H9 (cell line): ENCODE data around the gene TAF1L. TPM values are rescaled to one million over a fixed set of nuclear protein-coding genes. Genes with fewer than 3 reads are reported as not detected.

Experiments
- DNase-seq: peaks from one replicate; pipeline ENCODE4 v3.0.0-alpha.2; 2017
- H2AFZ ChIP-seq: one replicate; pipeline ENCODE4 v1.6.1; 2013; ENCODE audit warnings: mild to moderate bottlenecking, low read length, control low read depth, moderate library complexity
- H2AK5ac ChIP-seq: 2 replicates; pipeline ENCODE4 v1.6.1; 2013; ENCODE audit warnings: low read length, control low read depth, mixed read lengths; ENCODE audit not compliant: insufficient read length
- H2BK120ac ChIP-seq: one replicate; pipeline ENCODE4 v1.6.1; 2013; ENCODE audit warnings: low read depth, mild to moderate bottlenecking, low read length, control low read depth, inconsistent platforms; ENCODE audit not compliant: poor library complexity, severe bottlenecking
- H2BK12ac ChIP-seq: 2 replicates; pipeline ENCODE4 v1.6.1; 2013; ENCODE audit warnings: low read length, control low read depth, mixed read lengths, low read depth; ENCODE audit not compliant: insufficient read length
- H2BK15ac ChIP-seq: 2 replicates; pipeline ENCODE4 v1.6.1; 2013; ENCODE audit warnings: low read depth, low read length, control low read depth
- H2BK20ac ChIP-seq: one replicate; pipeline ENCODE4 v1.6.1; 2013; ENCODE audit warnings: low read depth, mild to moderate bottlenecking, low read length, control low read depth, inconsistent platforms; ENCODE audit not compliant: poor library complexity, severe bottlenecking
- H2BK5ac ChIP-seq: 2 replicates; pipeline ENCODE4 v1.6.1; 2013; ENCODE audit warnings: low read length, control low read depth, mixed read lengths; ENCODE audit not compliant: insufficient read length
- H3K14ac ChIP-seq: 2 replicates; pipeline ENCODE4 v1.6.1; 2013; ENCODE audit warnings: low read length, control low read depth; ENCODE audit not compliant: insufficient read depth
- H3K18ac ChIP-seq: 2 replicates; pipeline ENCODE4 v1.6.1; 2013; ENCODE audit warnings: low read depth, mild to moderate bottlenecking, mixed read lengths, low read length, control low read depth; ENCODE audit not compliant: insufficient read length
- H3K23ac ChIP-seq: 2 replicates; pipeline ENCODE4 v1.6.1; 2013; ENCODE audit warnings: low read length, control low read depth, mixed read lengths, low read depth; ENCODE audit not compliant: insufficient read length
- H3K23me2 ChIP-seq: 2 replicates; pipeline ENCODE4 v1.6.1; 2013; ENCODE audit warnings: low read depth, mild to moderate bottlenecking, mixed read lengths, low read length, control low read depth; ENCODE audit not compliant: insufficient read length, poor library complexity, severe bottlenecking
- H3K27ac ChIP-seq: 2 replicates; pipeline ENCODE4 v1.5.1; 2013; ENCODE audit warnings: low read length, control low read depth, mixed read lengths, low read depth; ENCODE audit not compliant: insufficient read length
- H3K27me3 ChIP-seq: 2 replicates; pipeline ENCODE4 v1.6.1; 2013; ENCODE audit warnings: low read length, control low read depth, inconsistent platforms; ENCODE audit not compliant: insufficient read depth
- H3K4ac ChIP-seq: 2 replicates; pipeline ENCODE4 v1.6.1; 2013; ENCODE audit warnings: low read depth, mild to moderate bottlenecking, control low read depth, inconsistent platforms, low read length, moderate library complexity
- H3K4me1 ChIP-seq: 2 replicates; pipeline ENCODE4 v1.6.1; 2013; ENCODE audit warnings: low read length, control low read depth, inconsistent platforms; ENCODE audit not compliant: insufficient read depth
- H3K4me2 ChIP-seq: 2 replicates; pipeline ENCODE4 v1.6.1; 2013; ENCODE audit warnings: low read length, control low read depth, mixed read lengths; ENCODE audit not compliant: insufficient read length, insufficient read depth
- H3K56ac ChIP-seq: 2 replicates; pipeline ENCODE4 v1.6.1; 2013; ENCODE audit warnings: low read depth, mild to moderate bottlenecking, mixed read lengths, low read length, control low read depth; ENCODE audit not compliant: insufficient read length
- H3K79me1 ChIP-seq: 2 replicates; pipeline ENCODE4 v1.6.1; 2013; ENCODE audit warnings: low read depth, mild to moderate bottlenecking, moderate library complexity, low read length, control low read depth, inconsistent platforms; ENCODE audit not compliant: insufficient read depth, poor library complexity, severe bottlenecking
- H3K79me2 ChIP-seq: 2 replicates; pipeline ENCODE4 v1.6.1; 2013; ENCODE audit warnings: low read length, control low read depth, inconsistent platforms; ENCODE audit not compliant: insufficient read depth
- H3K9ac ChIP-seq: 2 replicates; pipeline ENCODE4 v1.6.1; 2013; ENCODE audit warnings: low read length, control low read depth, mixed read lengths; ENCODE audit not compliant: insufficient read length; ENCODE audit errors: extremely low read depth
- H3K9me3 ChIP-seq: one replicate; pipeline ENCODE4 v1.6.1; 2013; ENCODE audit warnings: low read depth, low read length, inconsistent platforms; ENCODE audit not compliant: control insufficient read depth
- H3T11ph ChIP-seq: one replicate; pipeline ENCODE4 v1.6.1; 2013; ENCODE audit warnings: mild to moderate bottlenecking, low read length, control low read depth, inconsistent platforms
- H4K20me1 ChIP-seq: one replicate; pipeline ENCODE4 v1.6.1; 2013; ENCODE audit not compliant: control insufficient read depth, insufficient read length, insufficient read depth
- H4K5ac ChIP-seq: 2 replicates; pipeline ENCODE4 v1.6.1; 2013; ENCODE audit warnings: low read depth, mild to moderate bottlenecking, mixed read lengths, low read length, control low read depth; ENCODE audit not compliant: insufficient read length
- H4K8ac ChIP-seq: replicated peaks from 2 replicates; pipeline ENCODE4 v1.6.1; 2013; ENCODE audit warnings: low read length, control low read depth, mixed read lengths, low read depth; ENCODE audit not compliant: insufficient read length
- H4K91ac ChIP-seq: 2 replicates; pipeline ENCODE4 v1.6.1; 2013; ENCODE audit warnings: low read depth, mild to moderate bottlenecking, moderate library complexity, mixed read lengths, low read length, control low read depth; ENCODE audit not compliant: insufficient read length
- H3K27ac Mint-ChIP-seq, 3 experiments: 2 replicates in 2 of 3; 3 replicates in 1 of 3; pipeline ENCODE4 v1.8.0; 2020 to 2021; ENCODE audit warnings: mixed read lengths in 3 of 3, mild to moderate bottlenecking in 1 of 3, moderate library complexity in 1 of 3
- H3K27me3 Mint-ChIP-seq: 2 replicates; pipeline ENCODE4 v1.8.0; 2021; ENCODE audit warnings: low read depth, mild to moderate bottlenecking, moderate library complexity, mixed read lengths
- H3K36me3 Mint-ChIP-seq, 3 experiments: 2 replicates in 2 of 3; 3 replicates in 1 of 3; pipeline ENCODE4 v1.8.0; 2020 to 2021; ENCODE audit warnings: low read depth in 3 of 3, mixed read lengths in 3 of 3; ENCODE audit not compliant: insufficient read depth in 1 of 3
- H3K4me1 Mint-ChIP-seq, 2 experiments: 2 replicates each; pipeline ENCODE4 v1.8.0; 2020; ENCODE audit warnings: mixed read lengths in 2 of 2
- H3K4me3 Mint-ChIP-seq, 2 experiments: 2 replicates in 1 of 2; 3 replicates in 1 of 2; pipeline ENCODE4 v1.8.0; 2020 to 2021; ENCODE audit warnings: mild to moderate bottlenecking in 2 of 2, mixed read lengths in 2 of 2, moderate library complexity in 1 of 2
- H3K9me3 Mint-ChIP-seq, 2 experiments: 2 replicates in 1 of 2; 3 replicates in 1 of 2; pipeline ENCODE4 v1.8.0; 2020; ENCODE audit warnings: mild to moderate bottlenecking in 2 of 2, mixed read lengths in 2 of 2, moderate library complexity in 1 of 2
- WGBS: extraction: QIAGEN DNeasy Blood & Tissue Kit; methylation state at CpG from one replicate; pipeline ENCODE4 v1.1.7; 2013; ENCODE audit warnings: missing lambda C conversion rate, low lambda C conversion rate, mixed read lengths; ENCODE audit not compliant: insufficient read length; ENCODE audit errors: extremely low coverage; 5-methylcytosine and 5-hydroxymethylcytosine counted together
- total RNA-seq: library from RNA; stranded (reverse); gene quantifications from 2 replicates; pipeline ENCODE4 v1.2.1, GENCODE V29; 2021
- TF ChIP-seq, protein P1 (sequence below): fragments of 200-600 bp; sonication (generic); conservative IDR thresholded peaks from 3 replicates; pipeline ENCODE4 v1.8.0; 2021; ENCODE audit warnings: antibody characterized with exemption, mild to moderate bottlenecking

Gene TAF1L
- total RNA-seq, 1 experiment from 2014 or later: not detected

- Histone ChIP-seq H4K8ac (no peak overlapping the region), H3K23ac (no peak overlapping the region), H3T11ph (no peak overlapping the region), H3K79me2 (no peaks in the 10 kb centered on the region), H2BK120ac (no peak overlapping the region), H2BK5ac (no peak overlapping the region), H3K14ac (no peak overlapping the region), H3K27me3 (no peaks in the 10 kb centered on the region), H3K23me2 (no peaks in the 10 kb centered on the region), H3K4ac (no peak overlapping the region), H4K5ac (no peak overlapping the region), H3K9ac (no peak overlapping the region), H3K4me2 (no peak overlapping the region), H2BK15ac (no peak overlapping the region), H3K56ac (no peak overlapping the region), H4K20me1 (no peaks in the 10 kb centered on the region), H4K91ac (no peak overlapping the region), H3K9me3 (no peaks in the 10 kb centered on the region), H2BK12ac (no peak overlapping the region), H2BK20ac (no peak overlapping the region), H2AFZ (no peak overlapping the region), H3K79me1 (no peaks in the 10 kb centered on the region), H3K27ac (no peak overlapping the region), H3K4me1 (no peaks in the 10 kb centered on the region), H2AK5ac (no peak overlapping the region), H3K18ac (no peak overlapping the region)
- Mint-ChIP-seq H3K36me3 (no peaks in the 10 kb centered on the region), H3K27ac (no peak overlapping the region), H3K4me3 (no peak overlapping the region), H3K27me3 (no peaks in the 10 kb centered on the region; the same call in 1 of the 2 replicates), H3K4me1 (no peaks in the 10 kb centered on the region), H3K9me3 (peaks cover 14 to 78% of the 10 kb centered on the region in 2 experiments)
- no peak for DNase-seq
- TF ChIP-seq, protein P1, sequence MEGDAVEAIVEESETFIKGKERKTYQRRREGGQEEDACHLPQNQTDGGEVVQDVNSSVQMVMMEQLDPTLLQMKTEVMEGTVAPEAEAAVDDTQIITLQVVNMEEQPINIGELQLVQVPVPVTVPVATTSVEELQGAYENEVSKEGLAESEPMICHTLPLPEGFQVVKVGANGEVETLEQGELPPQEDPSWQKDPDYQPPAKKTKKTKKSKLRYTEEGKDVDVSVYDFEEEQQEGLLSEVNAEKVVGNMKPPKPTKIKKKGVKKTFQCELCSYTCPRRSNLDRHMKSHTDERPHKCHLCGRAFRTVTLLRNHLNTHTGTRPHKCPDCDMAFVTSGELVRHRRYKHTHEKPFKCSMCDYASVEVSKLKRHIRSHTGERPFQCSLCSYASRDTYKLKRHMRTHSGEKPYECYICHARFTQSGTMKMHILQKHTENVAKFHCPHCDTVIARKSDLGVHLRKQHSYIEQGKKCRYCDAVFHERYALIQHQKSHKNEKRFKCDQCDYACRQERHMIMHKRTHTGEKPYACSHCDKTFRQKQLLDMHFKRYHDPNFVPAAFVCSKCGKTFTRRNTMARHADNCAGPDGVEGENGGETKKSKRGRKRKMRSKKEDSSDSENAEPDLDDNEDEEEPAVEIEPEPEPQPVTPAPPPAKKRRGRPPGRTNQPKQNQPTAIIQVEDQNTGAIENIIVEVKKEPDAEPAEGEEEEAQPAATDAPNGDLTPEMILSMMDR: no peak
- WGBS: no CpG with 5 or more reads among the region's 2 CpGs
Measured at GRCh38 chr9:32647671-32648070, 12.2 kb upstream of the TAF1L start.
